Keratinocyte (primary cell): ENCODE data around the gene CNTLN. TPM values are rescaled to one million over a fixed set of nuclear protein-coding genes. Genes with fewer than 3 reads are reported as not detected.

Source experiments
- DNase-seq: peaks from one replicate; pipeline ENCODE4 v3.0.0-alpha.2; 2011; ENCODE audit warnings: low read depth, missing footprints, low spot score
- FAIRE-seq: peaks from 2 replicates; lab custom pipeline; 2011; peaks lifted over from hg19 to GRCh38; lab: Jason Lieb, UNC
- H2AFZ ChIP-seq: 2 replicates; pipeline ENCODE4 v1.6.0; 2012; ENCODE audit warnings: low read length, control low read depth, inconsistent platforms; ENCODE audit not compliant: control insufficient read depth
- H3K27ac ChIP-seq: 2 replicates; pipeline ENCODE4 v1.5.1; 2011; ENCODE audit warnings: low read length; ENCODE audit not compliant: control insufficient read depth, insufficient read depth
- H3K27me3 ChIP-seq: 3 replicates; pipeline ENCODE4 v1.6.0; 2011; ENCODE audit warnings: low read length; ENCODE audit not compliant: control insufficient read depth, insufficient read depth; ENCODE audit errors: extremely low read depth
- H3K36me3 ChIP-seq, 2 experiments: 2 replicates in 1 of 2; 3 replicates in 1 of 2; pipeline ENCODE4 v1.5.1; 2011; ENCODE audit warnings: low read length in 2 of 2, mild to moderate bottlenecking in 1 of 2; ENCODE audit not compliant: control insufficient read depth in 2 of 2, insufficient read depth in 2 of 2; ENCODE audit errors: extremely low read depth in 1 of 2
- H3K4me1 ChIP-seq: 3 replicates; pipeline ENCODE4 v1.5.1; 2011; ENCODE audit warnings: low read length; ENCODE audit not compliant: control insufficient read depth, insufficient read depth; ENCODE audit errors: extremely low read depth
- H3K4me2 ChIP-seq: 3 replicates; pipeline ENCODE4 v1.6.0; 2011; ENCODE audit warnings: low read depth, low read length; ENCODE audit not compliant: control insufficient read depth, insufficient read depth; ENCODE audit errors: extremely low read depth
- H3K4me3 ChIP-seq, 3 experiments: fragments of 200-600 bp in 1 of 3; sonication (generic) in 1 of 3; 2 replicates in 2 of 3; 3 replicates in 1 of 3; pipeline ENCODE4 v1.5.1; 2011 to 2016; ENCODE audit warnings: low read length in 3 of 3, mild to moderate bottlenecking in 3 of 3, control low read depth in 2 of 3, inconsistent platforms in 1 of 3, low read depth in 1 of 3, mixed read lengths in 1 of 3, mixed run types in 1 of 3, moderate library complexity in 1 of 3; ENCODE audit not compliant: control insufficient read depth in 2 of 3, insufficient read depth in 2 of 3; ENCODE audit errors: extremely low read depth in 1 of 3
- H3K79me2 ChIP-seq: 2 replicates; pipeline ENCODE4 v1.6.0; 2012; ENCODE audit warnings: low read length; ENCODE audit not compliant: control insufficient read depth, insufficient read depth
- H3K9ac ChIP-seq: 3 replicates; pipeline ENCODE4 v1.6.0; 2011; ENCODE audit warnings: low read length; ENCODE audit not compliant: control insufficient read depth, insufficient read depth; ENCODE audit errors: extremely low read depth
- H3K9me1 ChIP-seq: 3 replicates; pipeline ENCODE4 v1.6.0; 2011; ENCODE audit warnings: low read length; ENCODE audit not compliant: control insufficient read depth, insufficient read depth; ENCODE audit errors: extremely low read depth
- H3K9me3 ChIP-seq: 2 replicates; pipeline ENCODE4 v1.5.1; 2012; ENCODE audit warnings: low read depth, low read length; ENCODE audit not compliant: control insufficient read depth
- H4K20me1 ChIP-seq: 3 replicates; pipeline ENCODE4 v1.6.0; 2011; ENCODE audit warnings: low read length; ENCODE audit not compliant: control insufficient read depth, insufficient read depth; ENCODE audit errors: extremely low read depth
- EZH2 ChIP-seq: IDR thresholded peaks from one replicate; pipeline ENCODE4 v1.6.1; 2012; ENCODE audit warnings: inconsistent platforms, mild to moderate bottlenecking, low read length, moderate library complexity
- dilution Hi-C: fragments of 300-500 bp; cut with MboI; formaldehyde crosslinking; loops from one replicate; pipeline ENCODE4 v1.7.0; 2020; ENCODE audit warnings: low sequenced_read_pairs; ENCODE audit not compliant: extremely low pct_ligation_motif_present
- polyA plus RNA-seq, 5 experiments: library from polyadenylated mRNA; depleted of rRNA in 3 of 5; stranded (reverse) in 3 of 5; stranded (forward) in 1 of 5; unstranded in 1 of 5; fragments of >200 nt; gene quantifications; 1 replicate in 1 of 5; 2 replicates in 3 of 5; 3 replicates in 1 of 5; pipeline versions ENCODE4 v1.2.1 to v1.2.3, GENCODE V29; 2011 to 2012; ENCODE audit warnings: missing spikeins in 2 of 5, low read depth in 1 of 5, low replicate concordance in 1 of 5
- TF ChIP-seq, protein P1 (sequence below), 3 experiments: IDR thresholded peaks in 1 of 3; conservative IDR thresholded peaks in 1 of 3; optimal IDR thresholded peaks in 1 of 3; 2 replicates in 2 of 3; 3 replicates in 1 of 3; pipeline versions ENCODE3 to v1.5.1; 2011; ENCODE audit warnings: low read length in 3 of 3, mild to moderate bottlenecking in 3 of 3, moderate library complexity in 2 of 3, control low read depth in 1 of 3, inconsistent platforms in 1 of 3; ENCODE audit not compliant: insufficient read depth in 2 of 3; ENCODE audit errors: extremely low read depth in 1 of 3

Gene CNTLN
- polyA plus RNA-seq, 1 donor (not counting 4 experiments of a cell fraction or from before 2014, with no cell fraction given), result 2.4 TPM

DNA sequence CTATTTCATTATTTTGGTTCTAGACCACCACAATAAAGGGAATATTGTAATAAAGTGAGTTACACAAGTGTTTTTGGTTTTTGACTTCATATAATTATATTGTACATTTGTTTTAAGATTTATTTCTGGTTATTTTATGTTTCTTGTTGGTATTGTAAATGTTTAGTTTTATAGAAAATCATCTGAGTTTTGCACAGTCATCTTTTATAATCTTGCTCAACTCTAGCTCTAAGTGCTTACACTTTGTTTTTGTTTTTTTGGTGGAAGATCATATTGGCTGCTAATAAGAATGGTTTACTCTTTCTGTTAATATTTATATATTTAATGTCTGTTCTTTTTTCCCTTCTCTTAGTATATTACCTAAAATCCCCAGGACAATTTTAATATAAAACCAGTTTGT is 135.0 kb downstream of the CNTLN start:
- Histone ChIP-seq H3K4me3 (no peak overlapping the region), H3K4me1 (no peaks in the 10 kb centered on the region), H3K27me3 (no peaks in the 10 kb centered on the region), H3K4me2 (no peak overlapping the region), H4K20me1 (no peaks in the 10 kb centered on the region), H3K9me3 (no peaks in the 10 kb centered on the region), H3K9ac (no peak overlapping the region), H3K79me2 (no peaks in the 10 kb centered on the region), H3K9me1 (no peaks in the 10 kb centered on the region), H3K27ac (no peak overlapping the region), H2AFZ (no peak overlapping the region), H3K36me3 (no peaks in the 10 kb centered on the region)
- dilution Hi-C loops, result no loop called here
- DNase-seq (no peak), FAIRE-seq (no peak)
- TF ChIP-seq, protein P1, sequence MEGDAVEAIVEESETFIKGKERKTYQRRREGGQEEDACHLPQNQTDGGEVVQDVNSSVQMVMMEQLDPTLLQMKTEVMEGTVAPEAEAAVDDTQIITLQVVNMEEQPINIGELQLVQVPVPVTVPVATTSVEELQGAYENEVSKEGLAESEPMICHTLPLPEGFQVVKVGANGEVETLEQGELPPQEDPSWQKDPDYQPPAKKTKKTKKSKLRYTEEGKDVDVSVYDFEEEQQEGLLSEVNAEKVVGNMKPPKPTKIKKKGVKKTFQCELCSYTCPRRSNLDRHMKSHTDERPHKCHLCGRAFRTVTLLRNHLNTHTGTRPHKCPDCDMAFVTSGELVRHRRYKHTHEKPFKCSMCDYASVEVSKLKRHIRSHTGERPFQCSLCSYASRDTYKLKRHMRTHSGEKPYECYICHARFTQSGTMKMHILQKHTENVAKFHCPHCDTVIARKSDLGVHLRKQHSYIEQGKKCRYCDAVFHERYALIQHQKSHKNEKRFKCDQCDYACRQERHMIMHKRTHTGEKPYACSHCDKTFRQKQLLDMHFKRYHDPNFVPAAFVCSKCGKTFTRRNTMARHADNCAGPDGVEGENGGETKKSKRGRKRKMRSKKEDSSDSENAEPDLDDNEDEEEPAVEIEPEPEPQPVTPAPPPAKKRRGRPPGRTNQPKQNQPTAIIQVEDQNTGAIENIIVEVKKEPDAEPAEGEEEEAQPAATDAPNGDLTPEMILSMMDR (optimal IDR thresholded peaks at IDR 0.05 in 1 of 3, IDR thresholded peaks at IDR 0.05 in 1 of 3, conservative IDR thresholded peaks at IDR 0.05 in 1 of 3; ENCODE audit: extremely low read depth in 1 of 3, insufficient read depth in 2 of 3, low read length in 3 of 3), result no peak

DNA sequence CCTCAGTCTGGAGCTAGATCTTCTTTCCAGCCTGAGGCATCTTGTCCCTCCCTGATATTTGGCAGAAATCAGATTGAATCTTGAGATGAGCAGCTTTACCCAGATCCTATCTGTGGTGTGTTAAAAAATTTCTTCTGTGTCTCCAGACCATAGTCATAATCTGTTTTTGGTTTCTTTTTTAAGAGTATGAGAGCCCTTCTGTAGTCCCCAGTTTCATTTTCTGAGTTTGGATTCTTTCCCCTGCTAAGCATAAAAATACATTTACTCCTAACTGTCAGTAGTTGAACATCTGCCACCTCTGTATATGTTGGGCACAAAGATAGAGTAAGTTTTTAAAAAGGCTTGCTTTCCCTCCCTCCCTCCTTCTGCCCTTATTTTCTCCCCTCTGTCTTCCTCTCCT is 137.7 kb downstream of the CNTLN start:
- TF ChIP-seq, protein P1 (optimal IDR thresholded peaks at IDR 0.05 in 1 of 3, IDR thresholded peaks at IDR 0.05 in 1 of 3, conservative IDR thresholded peaks at IDR 0.05 in 1 of 3; ENCODE audit: extremely low read depth in 1 of 3, insufficient read depth in 2 of 3, low read length in 3 of 3), result no peak
- TF ChIP-seq EZH2, result no peak
- no peak overlapping the region for H2AFZ ChIP-seq
- no peak for DNase-seq
- H3K9ac ChIP-seq, result no peak overlapping the region
- dilution Hi-C loops, result no loop called here
- no peaks in the 10 kb centered on the region for H3K4me1 ChIP-seq
- no peaks in the 10 kb centered on the region for H3K9me1 ChIP-seq
- no peaks in the 10 kb centered on the region for H3K79me2 ChIP-seq
- H3K27ac ChIP-seq, result no peak overlapping the region
- H3K27me3 ChIP-seq, result no peaks in the 10 kb centered on the region
- H3K36me3 ChIP-seq, result no peaks in the 10 kb centered on the region
- no peak overlapping the region for H3K4me2 ChIP-seq
- no peaks in the 10 kb centered on the region for H4K20me1 ChIP-seq
- no peak for FAIRE-seq
- H3K4me3 ChIP-seq, result no peak overlapping the region
- no peaks in the 10 kb centered on the region for H3K9me3 ChIP-seq
